K562 (cell line): ENCODE data around the gene SLC16A5. TPM values are rescaled to one million over a fixed set of nuclear protein-coding genes. Genes with fewer than 3 reads are reported as not detected.

Source experiments
- ELF2 ChIP-seq: fragments of 250-450 bp; sonication (Bioruptor Pico); IDR thresholded peaks from 2 replicates; pipeline ENCODE4 v1.5.0; 2021; ENCODE audit warnings: mild to moderate bottlenecking
- HMGN3 ChIP-seq: IDR thresholded peaks from 2 replicates; pipeline ENCODE4 v1.6.1; 2011; ENCODE audit warnings: borderline replicate concordance, low read depth, mild to moderate bottlenecking, mixed read lengths, low read length; ENCODE audit not compliant: insufficient read length; ENCODE audit errors: extremely low read depth
- MGA ChIP-seq: fragments of 450-650 bp; IDR thresholded peaks from 2 replicates; pipeline ENCODE4 v1.6.1; 2016; ENCODE audit warnings: mild to moderate bottlenecking, moderate library complexity
- RFX7 ChIP-seq: fragments of 250-450 bp; sonication (Bioruptor Pico); IDR thresholded peaks from 2 replicates; pipeline ENCODE4 v1.5.1; 2021; ENCODE audit warnings: mild to moderate bottlenecking
- STAG1 ChIP-seq: sonication (generic); formaldehyde crosslinking; IDR thresholded peaks from 2 replicates; pipeline ENCODE4 v1.5.0; 2020; ENCODE audit warnings: missing genetic modification reagents, borderline replicate concordance
- TAF15 ChIP-seq: fragments of 200-400 bp; formaldehyde crosslinking; IDR thresholded peaks from 2 replicates; pipeline ENCODE4 v1.6.1; 2017; ENCODE audit warnings: mild to moderate bottlenecking, low read depth, low read length, moderate library complexity
- ZNF561 ChIP-seq: fragments of 450-650 bp; formaldehyde crosslinking; conservative IDR thresholded peaks from 2 replicates; pipeline ENCODE4 v1.4.0; 2020; ENCODE audit warnings: mild to moderate bottlenecking, moderate library complexity
- ZNF639 ChIP-seq, 2 experiments: fragments of 200-800 bp in 1 of 2; sonication (Bioruptor generic) in 1 of 2; sonication (generic) in 1 of 2; formaldehyde crosslinking in 1 of 2; IDR thresholded peaks in 1 of 2; conservative IDR thresholded peaks in 1 of 2; 2 replicates each; pipeline versions ENCODE4 v1.5.0 to v1.6.1; 2016 to 2020; ENCODE audit warnings: missing compliant biosample characterization in 1 of 2, missing genetic modification characterization in 1 of 2, missing genetic modification reagents in 1 of 2
- polyA plus RNA-seq, 8 experiments: library from polyadenylated mRNA; depleted of rRNA in 4 of 8; stranded (reverse) in 5 of 8; unstranded in 3 of 8; fragments of >200 nt; fragmentation: Nextera tagmentation in 2 of 8; fragmentation: Illumina TruSeq in 1 of 8; extraction: Ambion mirVana in 2 of 8; extraction: Trizol in 1 of 8; gene quantifications; 2 replicates each; pipeline versions ENCODE4 v1.2.1 to v1.2.3, GENCODE V29; 2011 to 2014; ENCODE audit warnings: inconsistent platforms in 1 of 8, missing spikeins in 1 of 8
- total RNA-seq, 7 experiments: library from RNA; depleted of rRNA in 6 of 7; stranded (reverse); fragments of >200 nt in 6 of 7; fragmentation: Illumina TruSeq in 2 of 7; extraction: Trizol in 2 of 7; gene quantifications; 2 replicates each; pipeline versions ENCODE4 v1.2.1 to v1.2.3, GENCODE V29; 2011 to 2021; ENCODE audit warnings: low replicate concordance in 1 of 7

The SLC16A5 gene
- total and polyA plus RNA-seq, 9 of the 15 experiments (the other 6 are each of a cell fraction or from before 2014, with no cell fraction given), result 0.06 to 2.6 (median 0.91) TPM

GRCh38 chr17:75067856-75068255 is 19.9 kb upstream of the SLC16A5 start (continued):
- TF ChIP-seq MGA, result no peak
- no peak for TF ChIP-seq TAF15
- no peak for TF ChIP-seq ELF2 (CRISPR knock-in tag)
- TF ChIP-seq ZNF561 (CRISPR knock-in tag), result no peak
- TF ChIP-seq STAG1 (CRISPR knock-in tag), result no peak
- TF ChIP-seq RFX7 (CRISPR knock-in tag), result no peak
- TF ChIP-seq ZNF639 (CRISPR knock-in tag; conservative IDR thresholded peaks at IDR 0.05 in 1 of 2, IDR thresholded peaks at IDR 0.05 in 1 of 2), result no peak
- no peak for TF ChIP-seq HMGN3
